ENCODE data around the gene PPP6R3.

The PPP6R3 gene

GRCh38 chr11:68569357-68569756, 108.8 kb downstream of the PPP6R3 start:
- TF ChIP-seq TAF1 (IDR thresholded peaks at IDR 0.05; ENCODE audit: borderline replicate concordance, insufficient read depth, low read length) (no peak), SIN3A (IDR thresholded peaks at IDR 0.05; ENCODE audit: borderline replicate concordance, insufficient read depth, low read length) (no peak), POLR2AphosphoS5 (IDR thresholded peaks at IDR 0.05; ENCODE audit: low read depth, low read length) (no peak), REST (IDR thresholded peaks at IDR 0.05; ENCODE audit: insufficient read depth in 1 of 2, low read depth in 2 of 2, low read length in 2 of 2) (no peak), FOXP2 (optimal IDR thresholded peaks at IDR 0.05; ENCODE audit: borderline replicate concordance, extremely low read depth, extremely low read length, insufficient read depth) (no peak)

DNA sequence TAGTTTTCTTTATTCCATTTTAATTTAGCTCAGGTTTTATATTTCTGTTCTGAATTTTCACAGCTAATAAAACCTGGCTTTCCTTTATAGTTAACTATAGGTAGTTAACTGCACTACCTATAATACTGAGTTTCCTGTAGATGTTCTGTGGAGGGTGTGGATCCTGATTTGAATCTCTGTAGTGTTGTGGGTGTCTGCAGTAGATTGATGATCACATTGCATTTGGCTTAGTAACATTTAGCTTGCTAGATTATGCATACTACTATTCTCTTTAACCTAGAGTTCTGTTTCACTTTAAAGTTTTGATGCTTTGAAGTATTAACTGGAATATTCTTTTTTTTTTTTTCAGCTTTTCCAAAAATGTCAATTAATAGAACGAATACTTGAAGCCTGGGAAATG, 110.1 kb downstream of the PPP6R3 start:
- no peak for TF ChIP-seq SIN3A (IDR thresholded peaks at IDR 0.05; ENCODE audit: borderline replicate concordance, insufficient read depth, low read length)
- TF ChIP-seq REST (IDR thresholded peaks at IDR 0.05; ENCODE audit: insufficient read depth in 1 of 2, low read depth in 2 of 2, low read length in 2 of 2) = no peak
- TF ChIP-seq POLR2AphosphoS5 (IDR thresholded peaks at IDR 0.05; ENCODE audit: low read depth, low read length) = no peak
- no peak for TF ChIP-seq FOXP2 (optimal IDR thresholded peaks at IDR 0.05; ENCODE audit: borderline replicate concordance, extremely low read depth, extremely low read length, insufficient read depth)
- no peak for TF ChIP-seq TAF1 (IDR thresholded peaks at IDR 0.05; ENCODE audit: borderline replicate concordance, insufficient read depth, low read length)

DNA sequence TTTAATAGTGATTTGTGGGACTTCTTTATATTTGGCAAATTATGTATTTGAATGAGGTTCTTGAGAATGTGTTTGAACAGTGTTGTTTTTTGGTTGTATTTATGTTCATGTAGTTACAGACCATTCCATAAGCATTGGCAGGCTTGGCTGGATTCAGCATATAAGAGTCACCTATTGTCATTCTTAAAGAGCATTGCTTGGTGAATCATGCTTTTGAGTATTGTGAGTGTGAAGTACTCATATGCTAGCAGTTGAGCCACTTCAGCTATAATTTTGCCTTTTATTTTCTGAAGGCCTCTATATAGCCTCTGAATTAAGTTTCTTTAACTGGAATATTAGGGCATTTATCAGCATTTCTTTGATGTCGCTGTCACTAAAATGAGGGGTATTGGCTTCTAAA, 113.8 kb downstream of the PPP6R3 start:
- no peak for TF ChIP-seq TAF1 (IDR thresholded peaks at IDR 0.05; ENCODE audit: borderline replicate concordance, insufficient read depth, low read length)
- no peak for TF ChIP-seq POLR2AphosphoS5 (IDR thresholded peaks at IDR 0.05; ENCODE audit: low read depth, low read length)
- no peak for TF ChIP-seq FOXP2 (optimal IDR thresholded peaks at IDR 0.05; ENCODE audit: borderline replicate concordance, extremely low read depth, extremely low read length, insufficient read depth)
- TF ChIP-seq SIN3A (IDR thresholded peaks at IDR 0.05; ENCODE audit: borderline replicate concordance, insufficient read depth, low read length) = no peak
- TF ChIP-seq REST (IDR thresholded peaks at IDR 0.05; ENCODE audit: insufficient read depth in 1 of 2, low read depth in 2 of 2, low read length in 2 of 2) = no peak

- no peak for TF ChIP-seq FOXP2 (optimal IDR thresholded peaks at IDR 0.05; ENCODE audit: borderline replicate concordance, extremely low read depth, extremely low read length, insufficient read depth)
Measured at GRCh38 chr11:68575025-68575665, 114.6 kb downstream of the PPP6R3 start.

DNA sequence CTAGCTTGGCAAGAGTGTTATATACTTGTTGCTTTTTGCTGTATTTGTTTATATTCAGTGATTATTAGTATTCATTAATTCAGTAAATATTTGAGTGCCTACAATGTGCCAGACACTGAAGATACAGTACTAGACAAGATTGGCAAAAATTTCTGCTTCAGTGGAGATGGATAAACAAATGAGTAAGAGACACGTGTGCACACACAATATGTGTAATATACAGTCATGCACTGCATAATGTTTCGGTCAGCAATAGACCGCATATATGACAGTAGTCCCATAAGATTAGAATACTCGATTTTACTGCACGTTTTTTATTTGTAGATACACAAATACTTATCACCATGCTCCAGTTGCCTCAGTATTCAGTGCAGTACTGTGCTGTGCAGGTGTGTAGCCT, 118.9 kb downstream of the PPP6R3 start:
- TF ChIP-seq REST (IDR thresholded peaks at IDR 0.05; ENCODE audit: insufficient read depth in 1 of 2, low read depth in 2 of 2, low read length in 2 of 2) = no peak
- no peak for TF ChIP-seq SIN3A (IDR thresholded peaks at IDR 0.05; ENCODE audit: borderline replicate concordance, insufficient read depth, low read length)
- TF ChIP-seq FOXP2 (optimal IDR thresholded peaks at IDR 0.05; ENCODE audit: borderline replicate concordance, extremely low read depth, extremely low read length, insufficient read depth) = no peak
- TF ChIP-seq POLR2AphosphoS5 (IDR thresholded peaks at IDR 0.05; ENCODE audit: low read depth, low read length) = no peak
